NCI-H82 (cell line): Measurements from ENCODE around the gene ANO3.

ENCODE experiments used
- DNase-seq: peaks from one replicate; lab custom pipeline; 2025; lab: John Stamatoyannopoulos, UW

ANO3 gene

DNA sequence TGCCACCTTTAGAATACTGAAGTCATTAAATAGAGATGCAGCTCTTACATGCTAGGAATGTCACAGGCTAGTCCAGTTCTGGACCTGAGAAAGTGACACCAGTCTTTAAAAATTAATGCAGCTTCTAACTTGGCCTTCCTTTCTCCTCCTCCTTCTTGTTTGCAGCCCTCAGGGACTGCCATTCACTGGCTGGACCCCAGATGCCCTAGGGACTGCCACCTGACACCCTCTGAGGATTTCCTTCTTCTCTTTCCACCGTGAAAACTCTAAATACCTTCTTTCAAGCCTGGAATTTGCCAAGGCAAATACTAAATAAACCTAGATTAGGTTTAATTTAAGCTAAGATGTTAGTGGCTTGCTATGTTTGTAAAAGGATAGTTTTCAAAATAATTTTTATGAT, 161.7 kb downstream of the ANO3 start:
- DNase-seq: no peak

DNA sequence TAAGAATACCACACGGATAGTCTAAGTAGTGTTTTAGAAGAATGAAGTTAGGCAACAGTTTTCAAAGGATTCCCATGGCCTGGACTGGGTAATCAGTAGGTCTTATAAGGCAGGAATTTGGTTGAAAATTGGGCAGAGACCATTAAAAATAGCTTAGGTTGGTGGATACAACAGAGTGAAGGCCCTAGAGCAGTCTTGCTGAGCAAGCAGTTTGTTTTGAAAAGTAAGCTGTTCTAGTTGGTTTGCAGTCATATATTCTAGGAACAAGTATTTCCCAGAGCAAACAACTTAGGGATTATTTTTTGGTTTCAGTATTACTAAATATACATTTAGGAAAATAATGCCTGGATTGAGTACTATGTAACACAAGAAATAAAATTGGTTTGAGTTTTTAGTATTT, 175.3 kb downstream of the ANO3 start:
- no peak for DNase-seq

- no peak for DNase-seq
Observed at GRCh38 chr11:26510164-26510563, 178.2 kb downstream of the ANO3 start.

DNA sequence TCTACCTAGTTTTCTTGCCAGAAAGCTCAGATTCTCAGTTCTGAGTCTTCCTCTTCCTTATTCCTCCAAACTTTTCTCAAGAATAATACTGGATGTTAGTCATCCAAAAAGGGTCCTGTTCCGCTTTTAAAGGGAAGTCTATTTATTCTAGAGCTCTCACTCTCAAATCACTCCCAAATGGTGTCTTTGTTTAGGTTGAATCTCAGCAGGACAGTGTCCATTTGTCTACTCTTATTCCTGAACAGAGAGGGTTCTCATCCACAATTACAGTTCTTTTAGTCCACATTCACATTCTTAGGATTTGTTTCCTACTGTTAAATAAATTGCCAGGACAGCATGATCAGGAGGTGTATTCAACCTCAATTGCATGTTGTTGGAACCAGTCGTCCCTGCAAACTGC, 178.8 kb downstream of the ANO3 start:
- DNase-seq: no peak

- no peak for DNase-seq
Observed at GRCh38 chr11:26512196-26512595, 180.3 kb downstream of the ANO3 start.

DNA sequence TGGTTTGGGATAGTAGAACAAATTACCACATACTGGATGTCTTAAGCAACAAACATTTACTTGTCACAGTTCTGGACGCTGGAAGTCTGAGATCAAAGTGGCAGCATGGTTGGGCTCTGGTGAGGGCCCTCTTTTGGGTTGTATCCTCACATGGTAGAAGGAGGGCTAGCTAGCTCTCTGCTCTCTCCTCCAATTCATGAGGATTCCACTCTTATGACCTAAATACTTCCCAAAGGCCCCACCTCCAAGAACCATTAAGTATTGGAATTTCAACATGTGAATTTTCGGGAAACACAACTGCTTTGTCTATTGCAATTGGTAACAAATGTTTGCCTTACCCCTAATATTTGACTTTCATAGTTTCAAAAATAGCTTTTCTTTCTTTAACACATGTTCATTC, 187.5 kb downstream of the ANO3 start:
- no peak for DNase-seq

DNA sequence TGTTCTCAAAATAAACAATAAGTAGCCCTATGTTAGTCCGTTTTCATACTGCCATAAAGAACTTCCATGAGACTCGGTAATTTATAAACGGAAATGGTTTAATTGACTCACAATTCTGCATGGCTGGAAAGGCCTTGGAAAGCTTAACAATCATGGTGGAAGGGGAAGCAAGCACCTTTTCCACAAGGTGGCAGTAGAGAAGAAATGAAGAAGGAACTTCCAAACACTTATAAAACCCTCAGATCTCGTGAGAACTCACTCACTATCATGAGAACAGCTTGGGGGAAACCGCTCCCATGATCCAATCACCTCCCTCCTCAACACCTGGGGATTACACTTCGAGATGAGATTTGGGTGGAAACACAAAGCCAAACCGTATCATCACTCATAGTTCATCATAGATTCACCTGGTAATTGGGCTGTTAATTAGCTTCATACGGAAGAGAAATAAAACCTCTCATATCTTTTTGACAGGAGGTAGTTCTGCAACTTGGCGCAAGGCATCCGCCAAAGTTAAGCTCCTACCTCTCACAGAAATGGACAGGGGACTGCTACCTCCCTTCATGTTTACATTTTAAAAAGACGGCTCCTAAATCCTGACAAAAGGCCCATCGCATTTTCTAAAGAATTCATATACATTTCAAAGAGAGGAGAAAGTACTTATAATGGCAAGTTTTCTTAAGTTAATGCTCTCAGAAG, 191.1 kb downstream of the ANO3 start:
- DNase-seq: peak; percentile 33

GRCh38 chr11:26527685-26528084, 195.8 kb downstream of the ANO3 start:
- DNase-seq: no peak

GRCh38 chr11:26537341-26537740, 205.4 kb downstream of the ANO3 start:
- no peak for DNase-seq

DNA sequence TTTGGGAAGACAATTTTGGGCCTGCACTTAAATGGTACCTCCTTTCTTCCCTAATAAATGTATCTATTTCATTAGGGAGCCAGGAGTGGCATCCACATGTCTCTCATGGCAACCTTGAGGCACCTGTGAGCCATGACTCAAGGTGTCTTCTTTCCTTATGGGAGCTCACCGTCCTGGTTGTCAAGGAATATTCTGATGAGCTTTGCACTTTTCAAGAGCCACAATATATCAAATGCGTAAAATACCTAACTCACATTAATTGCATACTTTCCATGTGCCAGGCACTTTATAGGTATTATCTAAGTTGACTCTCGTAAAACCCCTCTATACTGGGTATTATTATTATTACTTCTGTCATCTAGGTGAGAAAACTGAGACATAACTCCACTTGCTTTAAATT, 207.6 kb downstream of the ANO3 start:
- DNase-seq: no peak

- no peak for DNase-seq
Observed at GRCh38 chr11:26541870-26542269, 209.9 kb downstream of the ANO3 start.

DNA sequence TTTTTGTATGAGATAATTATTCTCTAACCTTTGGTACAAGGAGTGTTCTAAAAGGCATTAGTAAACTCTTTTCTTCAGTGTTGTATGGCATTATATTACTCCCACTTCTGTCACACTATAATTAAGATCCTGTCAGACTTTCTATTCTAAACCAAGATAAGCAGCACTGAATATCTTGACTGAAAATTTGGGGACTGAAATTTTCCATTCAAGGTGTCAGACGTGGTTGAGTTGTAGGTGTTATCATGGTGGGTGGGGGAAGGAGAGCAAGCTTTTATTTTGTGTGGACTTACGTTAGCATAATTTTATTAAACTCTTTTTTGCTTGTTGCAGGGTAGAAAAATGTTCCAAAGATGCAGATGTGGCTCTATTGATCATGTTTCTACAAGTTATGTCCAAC, 217.2 kb downstream of the ANO3 start:
- DNase-seq: no peak

GRCh38 chr11:26550022-26550421, 218.1 kb downstream of the ANO3 start:
- DNase-seq: no peak

GRCh38 chr11:26551186-26551801, 219.4 kb downstream of the ANO3 start:
- DNase-seq: peak; percentile 3

GRCh38 chr11:26553182-26553581, 221.3 kb downstream of the ANO3 start:
- DNase-seq: no peak

GRCh38 chr11:26554455-26554854, 222.5 kb downstream of the ANO3 start:
- DNase-seq: no peak

- DNase-seq: no peak
Observed at GRCh38 chr11:26556582-26556981, 224.7 kb downstream of the ANO3 start.

DNA sequence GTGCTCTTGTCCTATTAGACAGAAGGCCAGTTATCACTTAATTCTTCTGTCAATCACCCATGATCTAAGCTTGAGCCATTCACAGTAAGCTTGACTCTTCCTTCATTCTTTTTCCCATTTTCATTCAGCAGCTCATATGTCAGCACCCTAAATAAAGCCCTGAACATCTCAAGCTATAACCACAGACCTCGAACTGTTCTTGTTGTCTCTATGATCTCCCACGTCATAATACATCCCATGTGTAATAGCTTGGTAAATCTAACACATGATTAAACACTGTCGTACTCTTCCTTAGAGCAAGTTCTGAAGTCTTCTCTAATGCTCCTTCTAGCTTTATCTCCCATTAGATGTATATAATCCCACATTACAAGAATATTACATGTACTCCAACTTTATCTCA, 225.7 kb downstream of the ANO3 start:
- no peak for DNase-seq

DNA sequence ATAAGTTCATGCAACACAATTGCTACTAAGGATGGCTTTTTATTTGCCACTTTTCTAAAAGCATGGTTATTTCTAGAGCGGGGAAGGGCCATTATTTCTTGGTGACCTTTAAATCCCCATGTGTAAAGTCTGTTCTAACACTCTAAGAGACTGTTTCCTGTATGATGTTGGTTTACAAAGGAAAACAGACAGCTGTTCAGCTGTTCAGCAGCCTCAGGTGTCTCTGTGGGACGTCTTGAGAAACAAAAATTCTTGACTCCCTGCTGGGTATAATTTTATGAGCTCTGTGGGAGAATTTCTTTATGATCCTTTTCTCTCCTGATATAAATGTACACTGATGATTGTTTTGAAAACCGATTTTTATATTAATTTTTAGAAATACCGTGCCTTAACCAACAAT, 226.3 kb downstream of the ANO3 start:
- DNase-seq: no peak

- no peak for DNase-seq
Observed at GRCh38 chr11:26569646-26570045, 237.7 kb downstream of the ANO3 start.

DNA sequence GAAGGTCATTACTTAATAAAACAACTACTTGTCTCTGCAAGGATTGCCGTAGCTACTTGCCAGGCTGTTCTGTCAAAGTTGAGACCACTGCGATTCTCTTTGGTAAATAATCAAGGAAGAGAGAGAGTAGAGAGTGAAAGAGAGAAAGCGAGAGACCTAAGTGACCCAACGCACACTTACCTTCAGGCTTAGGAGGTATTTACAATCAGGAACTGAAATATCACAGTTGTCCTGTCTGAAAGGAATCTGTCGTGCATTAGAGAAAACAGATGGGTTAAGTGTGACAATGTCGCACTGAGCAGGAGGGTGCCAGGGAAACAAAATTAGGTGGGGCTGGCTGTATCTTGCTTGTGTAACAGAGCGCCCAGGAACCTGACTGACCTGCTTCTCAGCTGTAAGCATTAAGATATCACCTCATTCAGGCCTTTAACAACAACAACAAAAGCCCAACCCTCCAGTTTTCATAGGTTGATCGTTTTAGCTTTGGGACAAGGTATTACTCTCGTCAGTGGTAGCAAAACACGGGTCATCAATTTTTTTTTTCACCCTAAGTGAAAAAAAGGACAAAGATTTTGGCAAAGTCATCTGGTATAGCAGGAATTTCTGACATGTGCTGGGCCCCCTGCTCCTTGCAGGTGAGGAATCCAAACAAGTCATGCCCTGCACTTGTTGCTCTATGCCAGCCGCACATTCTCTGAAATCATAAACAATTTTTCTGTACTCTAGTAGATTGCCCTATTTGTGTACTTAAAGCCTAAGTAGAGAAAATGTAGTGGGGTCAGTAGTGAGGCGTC, 240.1 kb downstream of the ANO3 start, which contains the start of gene MUC15:
MUC15 (minus strand) TSS at position 403 of the 794 bp plus-strand sequence. CDS start 5,169 bp downstream, outside the sequence.
- no peak for DNase-seq

- DNase-seq: no peak
Observed at GRCh38 chr11:26572770-26573402, 241.0 kb downstream of the ANO3 start.

DNA sequence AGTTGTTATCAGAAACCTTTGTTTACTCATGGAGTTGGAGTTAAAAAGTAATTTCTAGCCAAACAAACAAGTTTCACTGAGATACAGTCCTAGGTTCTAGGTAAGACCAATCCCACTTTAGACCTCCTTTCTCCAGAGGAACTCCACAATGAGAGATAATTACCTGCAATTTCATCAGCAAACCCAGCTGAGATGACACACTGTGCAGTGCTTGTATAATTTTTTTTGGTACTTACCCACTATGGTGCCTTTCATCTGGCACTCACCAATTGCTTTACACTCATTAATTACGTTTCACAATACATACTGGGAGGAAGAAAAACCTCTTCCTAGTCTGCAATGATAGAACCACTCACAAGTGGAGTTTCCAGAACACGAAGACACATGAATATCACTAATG, 242.0 kb downstream of the ANO3 start:
- DNase-seq: no peak
